AG04449 (cell line): ENCODE measurements around the gene NID2.

Experiments
- CTCF ChIA-PET: fragments of 350-600 bp; formaldehyde crosslinking; extraction: SDS; loops from one replicate; lab custom pipeline; 2021; ENCODE audit warnings: antibody characterized with exemption; lab: Yijun Ruan, JAX
- POLR2A ChIA-PET: fragments of 400-600, 350-600 bp; formaldehyde crosslinking; extraction: SDS; loops from one replicate; lab custom pipeline; 2020; ENCODE audit warnings: antibody characterized with exemption, inconsistent platforms; lab: Yijun Ruan, JAX
- DNase-seq: peaks from one replicate; pipeline ENCODE4 v3.0.0-alpha.2; 2010; ENCODE audit warnings: low read depth, low spot score
- H3K4me3 ChIP-seq: 2 replicates; pipeline ENCODE4 v1.5.1; 2011; ENCODE audit warnings: low read depth, mild to moderate bottlenecking, control low read depth, low read length
- CTCF ChIP-seq: IDR thresholded peaks from one replicate; pipeline ENCODE4 v1.5.1; 2011; ENCODE audit warnings: mild to moderate bottlenecking, moderate library complexity, low read length, control low read depth, inconsistent platforms; ENCODE audit not compliant: insufficient read depth; ENCODE audit errors: missing control alignments

NID2 gene

GRCh38 chr14:52068615-52069306 is at the start of gene NID2:
TSS of gene NID2 (minus strand) at chr14:52069059. CDS start at chr14:52068994, 65 bp downstream.
- peak within 1 kb of the TSS; percentile 88 for H3K4me3 ChIP-seq
- POLR2A ChIA-PET = interaction anchor here (0.6 to 2.5 kb wide), 14 partner anchors 10 to 208 kb away, joined by 3 to 15 read pairs (median 4); partner anchors contain the start of gene GNG2
- no peak for TF ChIP-seq CTCF
- CTCF ChIA-PET = interaction anchor here (0.7 to 5.3 kb wide), 7 partner anchors 12 to 73 kb away, joined by 3 to 35 read pairs (median 3); no protein-coding TSS in a partner anchor
- DNase-seq = no peak

GRCh38 chr14:52117111-52117832 is 48.4 kb upstream of the NID2 start:
- no peak overlapping the region for H3K4me3 ChIP-seq
- ChIA-PET POLR2A (no interaction called here), CTCF (interaction anchor here (1.0 to 1.4 kb wide), 3 partner anchors 33 to 138 kb away, joined by 3 to 4 read pairs (median 3); no protein-coding TSS in a partner anchor)
- peak; percentile 21 for DNase-seq
- no peak for TF ChIP-seq CTCF

GRCh38 chr14:52115286-52115685 is 46.4 kb upstream of the NID2 start:
- POLR2A ChIA-PET = no interaction called here
- no peak overlapping the region for H3K4me3 ChIP-seq
- DNase-seq = no peak
- TF ChIP-seq CTCF = no peak
- CTCF ChIA-PET = no interaction called here

DNA sequence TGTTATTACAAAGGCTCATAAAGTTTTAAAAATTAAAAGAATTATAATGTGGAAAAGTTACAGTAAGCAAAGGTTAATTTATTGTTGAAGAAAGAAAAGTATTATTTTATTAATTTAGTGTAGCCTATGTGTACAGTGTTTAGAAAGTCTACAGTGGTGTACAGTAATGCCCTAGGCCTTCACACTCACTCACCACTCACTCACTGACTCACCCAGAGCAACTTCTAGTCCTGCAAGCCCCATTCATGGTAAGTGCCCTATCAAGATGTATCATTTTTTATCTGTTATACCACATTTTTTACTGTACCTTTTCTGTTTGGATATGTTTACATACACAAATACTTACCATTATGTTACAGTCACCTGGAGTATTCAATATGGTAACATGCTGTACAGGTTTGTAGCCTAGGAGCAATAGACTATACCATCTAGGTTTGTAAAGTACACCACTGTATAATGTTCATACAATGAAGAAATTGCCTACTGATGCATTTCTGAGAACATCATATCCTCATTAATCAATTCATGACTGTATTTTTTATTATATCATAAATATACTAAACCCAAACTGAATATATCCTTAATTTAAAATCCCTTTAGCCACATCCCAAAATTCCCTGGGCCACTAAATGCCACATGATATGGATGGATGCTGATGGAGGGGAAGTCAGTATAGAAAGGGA is 43.6 kb upstream of the NID2 start:
- DNase-seq = peak; percentile 24

DNA sequence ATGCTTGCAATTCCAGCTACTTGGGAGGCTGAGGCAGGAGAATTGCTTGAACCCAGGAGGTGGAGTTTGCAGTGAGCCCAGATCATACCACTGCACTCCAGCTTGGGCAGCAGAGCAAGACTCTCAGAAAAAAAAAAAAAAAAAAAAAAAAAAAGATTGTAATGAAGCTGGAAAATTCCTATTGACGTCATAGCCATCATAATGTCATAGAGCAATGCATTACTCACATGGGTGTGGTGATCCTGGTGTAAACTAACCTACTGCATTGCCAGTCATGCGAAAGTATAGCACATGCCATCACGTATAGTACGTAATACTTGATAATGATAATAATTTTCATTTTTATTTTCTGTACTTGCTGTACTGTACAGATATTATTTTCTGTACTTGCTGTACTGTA is 42.7 kb upstream of the NID2 start:
- no peak for DNase-seq
- CTCF ChIA-PET = interaction anchor here (1.0 to 1.3 kb wide), 4 partner anchors 13 to 92 kb away, joined by 3 to 4 read pairs (median 4); no protein-coding TSS in a partner anchor
- H3K4me3 ChIP-seq = no peak overlapping the region
- no peak for TF ChIP-seq CTCF
- POLR2A ChIA-PET = interaction anchor here (0.6 to 1.8 kb wide), 2 partner anchors 42 to 97 kb away, joined by 3 to 9 read pairs; partner anchors contain the start of gene NID2

More for the DNA sequence above, 43.6 kb upstream of the NID2 start:
- H3K4me3 ChIP-seq = no peak overlapping the region
- ChIA-PET CTCF (interaction anchor here (1.0 kb wide), 1 partner anchor 12 kb away, joined by 4 read pairs; no protein-coding TSS in a partner anchor), POLR2A (no interaction called here)
- no peak for TF ChIP-seq CTCF
